ENCODE data around the gene EXO1.

EXO1 gene

DNA sequence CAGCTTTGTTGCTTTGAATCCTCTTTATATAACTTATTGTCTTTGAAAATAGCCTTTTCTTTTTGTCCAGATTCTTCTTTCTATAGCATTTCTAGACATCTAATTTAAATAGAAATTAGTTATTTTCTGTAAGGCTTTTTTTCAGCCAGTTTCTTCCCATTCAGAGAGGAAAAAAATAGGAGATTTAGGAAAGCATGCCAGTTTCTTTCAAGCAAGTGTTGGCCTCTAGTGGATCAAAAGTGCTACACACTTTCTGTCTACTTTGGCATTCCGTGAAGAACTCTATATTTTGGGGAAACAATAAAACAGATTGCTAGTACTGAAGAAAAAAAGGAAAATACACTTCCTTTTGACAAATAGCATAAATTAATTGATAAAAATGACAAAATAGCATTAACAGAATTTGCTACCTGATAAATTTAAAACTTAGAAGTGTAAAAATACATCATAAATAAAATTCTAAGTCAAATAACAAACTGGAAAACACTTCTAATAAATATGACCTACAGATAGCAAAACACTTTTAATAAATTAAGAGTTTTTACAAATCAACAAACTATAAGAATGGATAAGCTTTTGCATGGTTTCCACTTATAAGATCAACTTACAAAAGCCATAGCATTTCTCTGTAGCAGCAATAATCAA, 13.1 kb upstream of the EXO1 start:
- TF ChIP-seq NFIC (IDR thresholded peaks at IDR 0.05) (no peak), RAD21 (IDR thresholded peaks at IDR 0.05; ENCODE audit: low read depth) (peak; percentile 47)

DNA sequence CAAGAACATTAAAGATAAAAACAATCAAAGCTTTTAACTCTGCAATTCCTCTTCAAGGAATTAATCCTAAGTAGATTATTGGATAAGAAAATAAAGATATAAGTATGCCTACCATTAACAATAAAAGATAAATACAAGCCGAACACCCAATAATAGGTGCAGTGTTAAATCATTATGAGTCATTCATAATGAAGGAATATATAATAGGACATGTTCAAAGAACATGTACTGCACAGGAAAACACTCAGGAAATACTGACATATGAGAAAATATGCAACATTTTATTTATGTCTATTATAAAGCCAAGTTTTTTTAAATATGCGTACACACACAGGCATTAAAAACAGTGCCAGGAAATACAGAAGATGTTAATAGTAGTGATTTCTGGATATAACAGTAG, 11.1 kb upstream of the EXO1 start:
- TF ChIP-seq NFIC (IDR thresholded peaks at IDR 0.05), result no peak
- no peak for TF ChIP-seq MAX (IDR thresholded peaks at IDR 0.05)
- no peak for TF ChIP-seq USF1 (IDR thresholded peaks at IDR 0.05)

- TF ChIP-seq, protein P1, sequence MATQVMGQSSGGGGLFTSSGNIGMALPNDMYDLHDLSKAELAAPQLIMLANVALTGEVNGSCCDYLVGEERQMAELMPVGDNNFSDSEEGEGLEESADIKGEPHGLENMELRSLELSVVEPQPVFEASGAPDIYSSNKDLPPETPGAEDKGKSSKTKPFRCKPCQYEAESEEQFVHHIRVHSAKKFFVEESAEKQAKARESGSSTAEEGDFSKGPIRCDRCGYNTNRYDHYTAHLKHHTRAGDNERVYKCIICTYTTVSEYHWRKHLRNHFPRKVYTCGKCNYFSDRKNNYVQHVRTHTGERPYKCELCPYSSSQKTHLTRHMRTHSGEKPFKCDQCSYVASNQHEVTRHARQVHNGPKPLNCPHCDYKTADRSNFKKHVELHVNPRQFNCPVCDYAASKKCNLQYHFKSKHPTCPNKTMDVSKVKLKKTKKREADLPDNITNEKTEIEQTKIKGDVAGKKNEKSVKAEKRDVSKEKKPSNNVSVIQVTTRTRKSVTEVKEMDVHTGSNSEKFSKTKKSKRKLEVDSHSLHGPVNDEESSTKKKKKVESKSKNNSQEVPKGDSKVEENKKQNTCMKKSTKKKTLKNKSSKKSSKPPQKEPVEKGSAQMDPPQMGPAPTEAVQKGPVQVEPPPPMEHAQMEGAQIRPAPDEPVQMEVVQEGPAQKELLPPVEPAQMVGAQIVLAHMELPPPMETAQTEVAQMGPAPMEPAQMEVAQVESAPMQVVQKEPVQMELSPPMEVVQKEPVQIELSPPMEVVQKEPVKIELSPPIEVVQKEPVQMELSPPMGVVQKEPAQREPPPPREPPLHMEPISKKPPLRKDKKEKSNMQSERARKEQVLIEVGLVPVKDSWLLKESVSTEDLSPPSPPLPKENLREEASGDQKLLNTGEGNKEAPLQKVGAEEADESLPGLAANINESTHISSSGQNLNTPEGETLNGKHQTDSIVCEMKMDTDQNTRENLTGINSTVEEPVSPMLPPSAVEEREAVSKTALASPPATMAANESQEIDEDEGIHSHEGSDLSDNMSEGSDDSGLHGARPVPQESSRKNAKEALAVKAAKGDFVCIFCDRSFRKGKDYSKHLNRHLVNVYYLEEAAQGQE (IDR thresholded peaks at IDR 0.05; ENCODE audit: low read depth), result no peak
Measured at GRCh38 chr1:241837416-241837815, 10.6 kb upstream of the EXO1 start.

DNA sequence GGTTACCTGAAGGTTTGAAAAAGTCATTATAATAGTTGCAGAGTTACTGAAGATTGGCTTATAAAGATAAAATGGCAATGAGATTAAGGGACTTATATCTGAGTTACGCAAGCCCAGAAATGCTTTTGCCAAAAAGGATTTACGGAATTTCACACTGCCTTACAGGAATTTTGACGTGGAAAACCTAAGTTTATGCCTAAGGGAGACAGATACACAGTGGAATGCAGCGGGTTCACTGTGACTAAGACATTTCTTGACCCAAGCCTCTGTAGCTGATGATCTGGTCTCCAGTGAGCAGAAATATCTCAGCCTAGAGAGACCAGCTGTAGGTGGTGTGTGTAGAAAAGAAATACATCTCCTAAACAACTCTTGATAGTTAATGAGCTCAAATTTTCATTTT, 10.1 kb upstream of the EXO1 start:
- TF ChIP-seq TAF1 (IDR thresholded peaks at IDR 0.05; ENCODE audit: low read depth) (no peak), CREB1 (IDR thresholded peaks at IDR 0.05; ENCODE audit: low read depth) (no peak), MAX (IDR thresholded peaks at IDR 0.05) (no peak), FOXM1 (IDR thresholded peaks at IDR 0.05; ENCODE audit: borderline replicate concordance, low read depth) (no peak), RAD21 (IDR thresholded peaks at IDR 0.05; ENCODE audit: low read depth) (no peak), CEBPB (IDR thresholded peaks at IDR 0.05) (no peak), NFIC (IDR thresholded peaks at IDR 0.05) (no peak), EGR1 (IDR thresholded peaks at IDR 0.05) (no peak), EP300 (IDR thresholded peaks at IDR 0.05; ENCODE audit: borderline replicate concordance) (no peak)

DNA sequence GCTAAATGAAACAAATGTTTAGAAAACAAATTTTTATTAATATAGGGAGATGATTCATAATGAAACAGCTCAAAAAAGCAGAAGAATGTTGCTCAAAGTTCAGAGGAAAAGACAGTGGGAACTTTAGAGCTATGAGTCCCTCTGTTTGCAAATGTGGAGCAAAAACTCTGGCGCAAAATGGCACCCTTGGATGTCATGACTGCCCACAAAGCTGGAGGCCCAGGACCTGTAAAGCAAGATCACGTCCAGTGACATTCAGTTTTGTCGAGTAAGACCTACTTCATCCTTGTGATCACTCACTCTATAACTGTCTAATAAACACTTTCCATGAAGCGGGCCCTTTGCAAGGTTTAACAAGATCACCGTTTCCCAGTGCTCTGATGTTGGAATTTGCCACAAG, 9.1 kb upstream of the EXO1 start:
- no peak for TF ChIP-seq RAD21 (IDR thresholded peaks at IDR 0.05; ENCODE audit: low read depth)
- TF ChIP-seq TCF12 (IDR thresholded peaks at IDR 0.05; ENCODE audit: low read depth), result no peak
- TF ChIP-seq FOXM1 (IDR thresholded peaks at IDR 0.05; ENCODE audit: borderline replicate concordance, low read depth), result no peak
- no peak for TF ChIP-seq ZBTB7A (IDR thresholded peaks at IDR 0.05; ENCODE audit: low read depth)
- TF ChIP-seq MAX (IDR thresholded peaks at IDR 0.05), result no peak
- no peak for TF ChIP-seq USF1 (IDR thresholded peaks at IDR 0.05)
- TF ChIP-seq, protein P1 (IDR thresholded peaks at IDR 0.05; ENCODE audit: low read depth), result no peak
- TF ChIP-seq TAF1 (IDR thresholded peaks at IDR 0.05; ENCODE audit: low read depth), result no peak
- TF ChIP-seq TEAD4 (IDR thresholded peaks at IDR 0.05), result no peak
- TF ChIP-seq NFIC (IDR thresholded peaks at IDR 0.05), result no peak
- no peak for TF ChIP-seq CREB1 (IDR thresholded peaks at IDR 0.05; ENCODE audit: low read depth)
- TF ChIP-seq EP300 (IDR thresholded peaks at IDR 0.05; ENCODE audit: borderline replicate concordance), result no peak
- TF ChIP-seq CEBPB (IDR thresholded peaks at IDR 0.05), result no peak
- TF ChIP-seq EGR1 (IDR thresholded peaks at IDR 0.05), result no peak
- no peak for TF ChIP-seq YY1 (IDR thresholded peaks at IDR 0.05; ENCODE audit: low read depth)

GRCh38 chr1:241839369-241839979, 8.5 kb upstream of the EXO1 start:
- no peak for TF ChIP-seq CREB1 (IDR thresholded peaks at IDR 0.05; ENCODE audit: low read depth)
- no peak for TF ChIP-seq EGR1 (IDR thresholded peaks at IDR 0.05)
- TF ChIP-seq, protein P1 (IDR thresholded peaks at IDR 0.05; ENCODE audit: low read depth), result no peak
- TF ChIP-seq TAF1 (IDR thresholded peaks at IDR 0.05; ENCODE audit: low read depth), result no peak
- TF ChIP-seq ZBTB7A (IDR thresholded peaks at IDR 0.05; ENCODE audit: low read depth), result no peak

All from Ishikawa (cell line).